ENCODE results near the gene CDYL. TPM values are rescaled to one million over a fixed set of nuclear protein-coding genes. Genes with fewer than 3 reads are reported as not detected.

The CDYL gene
- total RNA-seq, 5 donors from 2014 or later (not counting 1 experiment from before 2014, with no cell fraction given) = 24.7 to 36.8 (median 30.2) TPM

DNA sequence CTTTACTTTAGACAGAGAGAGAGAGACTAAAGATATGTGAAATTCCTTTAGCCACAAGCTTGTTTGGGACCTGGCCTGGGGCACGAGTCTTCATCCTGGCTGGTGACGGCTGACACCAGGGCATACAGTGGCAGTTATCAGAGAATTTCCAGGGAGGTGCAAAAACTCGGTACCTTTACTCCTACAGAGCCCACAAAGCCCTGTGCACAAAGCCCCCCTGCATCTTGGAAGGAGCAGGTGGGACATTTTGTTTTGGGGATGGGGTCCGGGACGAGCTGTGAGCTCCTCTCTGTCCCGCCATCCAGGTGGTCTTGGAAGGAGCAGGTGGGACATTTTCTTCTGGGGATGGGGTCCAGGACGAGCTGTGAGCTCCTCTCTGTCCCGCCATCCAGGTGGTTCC is 198.8 kb downstream of the CDYL start:
- no peaks in the 10 kb centered on the region for H3K4me1 Mint-ChIP-seq
- H3K27me3 ChIP-seq (replicated peaks in 1 of 2; ENCODE audit: control insufficient read depth in 2 of 2, extremely low read depth in 1 of 2, insufficient read depth in 2 of 2, low read length in 1 of 2) = peaks cover 0 to 15% of the 10 kb centered on the region in 2 experiments
- H3K27ac Mint-ChIP-seq = no peak overlapping the region
- H3K27ac ChIP-seq (ENCODE audit: low read length) = no peak overlapping the region
- H3K4me3 ChIP-seq (ENCODE audit: control insufficient read depth in 1 of 2, extremely low read depth in 1 of 2, low read length in 1 of 2) = no peak overlapping the region
- H3K36me3 ChIP-seq (ENCODE audit: control insufficient read depth in 2 of 2, extremely low read depth in 1 of 2, insufficient read depth in 1 of 2, low read length in 1 of 2) = no peaks in the 10 kb centered on the region
- WGBS (ENCODE audit: insufficient coverage) = 40% methylated on average over 3 of the region's 8 CpGs
- ATAC-seq (replicated peaks in 1 of 4) = no peak
- no peak overlapping the region for H3K4me3 Mint-ChIP-seq
- ChIA-PET CTCF (no interaction called here), POLR2A (no interaction called here)
- no peaks in the 10 kb centered on the region for H3K9me3 ChIP-seq
- peaks cover 13 to 19% (median 17%) of the 10 kb centered on the region in 3 donors for H3K9me3 Mint-ChIP-seq
- H3K36me3 Mint-ChIP-seq = no peaks in the 10 kb centered on the region
- H3K4me1 ChIP-seq (ENCODE audit: control insufficient read depth in 1 of 2, extremely low read depth in 1 of 2, insufficient read depth in 2 of 2, low read length in 2 of 2) = no peaks in the 10 kb centered on the region
- peaks cover 9 to 22% of the 10 kb centered on the region in 2 donors for H3K27me3 Mint-ChIP-seq
- DNase-seq = no peak

DNA sequence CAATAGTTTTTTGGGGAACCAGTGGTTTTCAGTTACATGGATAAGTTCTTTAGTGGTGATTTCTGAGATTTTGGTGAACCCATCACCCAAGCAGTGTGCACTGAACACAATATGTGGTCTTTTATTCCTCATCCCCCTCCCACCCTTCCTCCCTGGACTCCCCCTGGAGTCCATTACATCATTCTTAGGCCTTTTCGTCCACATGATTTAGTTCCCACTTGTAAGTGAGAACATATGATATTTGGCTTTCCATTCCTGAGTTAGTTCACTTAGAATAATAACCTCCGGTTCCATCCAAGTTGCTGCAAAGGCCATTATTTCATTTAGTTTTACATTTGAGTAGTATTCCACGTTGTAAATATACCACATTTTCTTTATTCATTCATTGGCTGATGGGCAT is 199.3 kb downstream of the CDYL start:
- Mint-ChIP-seq H3K4me3 (no peak overlapping the region), H3K36me3 (no peaks in the 10 kb centered on the region), H3K9me3 (peaks cover 13 to 21% (median 17%) of the 10 kb centered on the region in 3 donors), H3K27ac (no peak overlapping the region), H3K4me1 (no peaks in the 10 kb centered on the region), H3K27me3 (peaks cover 9 to 22% of the 10 kb centered on the region in 2 donors)
- H3K4me3 ChIP-seq (ENCODE audit: control insufficient read depth in 1 of 2, extremely low read depth in 1 of 2, low read length in 1 of 2) = no peak overlapping the region
- H3K27ac ChIP-seq (ENCODE audit: low read length) = no peak overlapping the region
- no peaks in the 10 kb centered on the region for H3K9me3 ChIP-seq
- ChIA-PET CTCF (no interaction called here), POLR2A (no interaction called here)
- ATAC-seq (replicated peaks in 1 of 4) = no peak
- no peaks in the 10 kb centered on the region for H3K36me3 ChIP-seq (ENCODE audit: control insufficient read depth in 2 of 2, extremely low read depth in 1 of 2, insufficient read depth in 1 of 2, low read length in 1 of 2)
- H3K27me3 ChIP-seq (replicated peaks in 1 of 2; ENCODE audit: control insufficient read depth in 2 of 2, extremely low read depth in 1 of 2, insufficient read depth in 2 of 2, low read length in 1 of 2) = peaks cover 0 to 15% of the 10 kb centered on the region in 2 experiments
- no CpG with 5 or more reads among the region's 3 CpGs for WGBS (ENCODE audit: insufficient coverage)
- H3K4me1 ChIP-seq (ENCODE audit: control insufficient read depth in 1 of 2, extremely low read depth in 1 of 2, insufficient read depth in 2 of 2, low read length in 2 of 2) = no peaks in the 10 kb centered on the region
- DNase-seq = no peak

DNA sequence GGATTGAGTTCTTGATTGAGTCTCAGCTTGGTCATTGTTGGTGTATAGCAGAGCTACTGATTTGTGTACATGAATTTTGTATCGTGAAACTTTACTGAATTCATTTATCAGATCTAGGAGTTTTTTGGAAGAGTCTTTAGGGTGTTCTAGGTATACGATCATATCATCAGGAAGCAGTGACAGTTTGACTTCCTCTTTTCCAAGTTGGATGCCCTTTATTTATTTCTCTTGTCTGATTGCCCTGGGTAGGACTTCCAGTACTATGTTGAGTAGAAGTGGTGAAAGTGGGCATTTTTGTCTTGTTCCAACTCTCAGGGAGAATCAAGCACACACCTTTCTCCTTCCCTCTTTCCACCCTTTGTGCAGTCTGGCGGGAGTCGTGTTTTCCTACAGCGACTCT is 201.3 kb downstream of the CDYL start:
- H3K27me3 ChIP-seq (replicated peaks in 1 of 2; ENCODE audit: control insufficient read depth in 2 of 2, extremely low read depth in 1 of 2, insufficient read depth in 2 of 2, low read length in 1 of 2) = peaks cover 0 to 14% of the 10 kb centered on the region in 2 experiments
- ATAC-seq (replicated peaks in 1 of 4) = no peak
- no peak overlapping the region for H3K27ac ChIP-seq (ENCODE audit: low read length)
- H3K9me3 ChIP-seq = no peaks in the 10 kb centered on the region
- Mint-ChIP-seq H3K4me1 (no peaks in the 10 kb centered on the region), H3K27me3 (peaks cover 5 to 15% of the 10 kb centered on the region in 2 donors), H3K9me3 (peaks cover 13 to 22% (median 20%) of the 10 kb centered on the region in 3 donors), H3K36me3 (no peaks in the 10 kb centered on the region), H3K4me3 (no peak overlapping the region), H3K27ac (no peak overlapping the region)
- ChIA-PET POLR2A (no interaction called here), CTCF (no interaction called here)
- DNase-seq = no peak
- H3K36me3 ChIP-seq (ENCODE audit: control insufficient read depth in 2 of 2, extremely low read depth in 1 of 2, insufficient read depth in 1 of 2, low read length in 1 of 2) = no peaks in the 10 kb centered on the region
- no peak overlapping the region for H3K4me3 ChIP-seq (ENCODE audit: control insufficient read depth in 1 of 2, extremely low read depth in 1 of 2, low read length in 1 of 2)
- H3K4me1 ChIP-seq (ENCODE audit: control insufficient read depth in 1 of 2, extremely low read depth in 1 of 2, insufficient read depth in 2 of 2, low read length in 2 of 2) = no peaks in the 10 kb centered on the region
- 63% methylated on average over 3 of the region's 5 CpGs for WGBS (ENCODE audit: insufficient coverage)

DNA sequence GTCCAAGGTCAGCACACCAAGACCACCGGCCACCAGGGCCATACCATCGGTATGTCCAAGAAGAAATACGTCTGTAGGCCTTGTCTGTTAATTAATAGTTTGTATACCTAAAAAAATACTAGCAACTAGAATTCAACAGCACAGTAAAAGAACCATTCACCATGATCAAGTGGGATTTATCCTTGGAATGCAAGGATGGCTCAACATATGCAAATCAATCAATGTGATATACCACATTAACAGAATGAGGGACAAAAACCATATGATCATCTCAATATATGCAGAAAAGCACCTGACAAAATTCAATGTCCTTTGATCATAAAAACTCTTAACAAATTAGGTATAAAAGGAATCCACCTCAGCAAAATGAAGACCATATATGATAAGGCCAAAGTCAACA is 203.2 kb downstream of the CDYL start:
- no peak overlapping the region for H3K27ac ChIP-seq (ENCODE audit: low read length)
- no peaks in the 10 kb centered on the region for H3K4me1 ChIP-seq (ENCODE audit: control insufficient read depth in 1 of 2, extremely low read depth in 1 of 2, insufficient read depth in 2 of 2, low read length in 2 of 2)
- no peaks in the 10 kb centered on the region for H3K9me3 ChIP-seq
- H3K27ac Mint-ChIP-seq = no peak overlapping the region
- H3K4me1 Mint-ChIP-seq = no peaks in the 10 kb centered on the region
- H3K36me3 ChIP-seq (ENCODE audit: control insufficient read depth in 2 of 2, extremely low read depth in 1 of 2, insufficient read depth in 1 of 2, low read length in 1 of 2) = no peaks in the 10 kb centered on the region
- DNase-seq = no peak
- H3K4me3 Mint-ChIP-seq = no peak overlapping the region
- CTCF ChIA-PET = no interaction called here
- no CpG with 5 or more reads among the region's 3 CpGs for WGBS (ENCODE audit: insufficient coverage)
- no peak for ATAC-seq (replicated peaks in 1 of 4)
- H3K9me3 Mint-ChIP-seq = peaks cover 13 to 22% (median 20%) of the 10 kb centered on the region in 3 donors
- POLR2A ChIA-PET = interaction anchor here in 1 of 2 donors (0.6 kb wide), 1 partner anchor 175 kb away, joined by 3 read pairs; no protein-coding TSS in a partner anchor
- peaks cover 0 to 12% of the 10 kb centered on the region in 2 experiments for H3K27me3 ChIP-seq (replicated peaks in 1 of 2; ENCODE audit: control insufficient read depth in 2 of 2, extremely low read depth in 1 of 2, insufficient read depth in 2 of 2, low read length in 1 of 2)
- H3K27me3 Mint-ChIP-seq = peaks cover 7 to 9% of the 10 kb centered on the region in 2 donors
- no peaks in the 10 kb centered on the region for H3K36me3 Mint-ChIP-seq
- H3K4me3 ChIP-seq (ENCODE audit: control insufficient read depth in 1 of 2, extremely low read depth in 1 of 2, low read length in 1 of 2) = no peak overlapping the region

DNA sequence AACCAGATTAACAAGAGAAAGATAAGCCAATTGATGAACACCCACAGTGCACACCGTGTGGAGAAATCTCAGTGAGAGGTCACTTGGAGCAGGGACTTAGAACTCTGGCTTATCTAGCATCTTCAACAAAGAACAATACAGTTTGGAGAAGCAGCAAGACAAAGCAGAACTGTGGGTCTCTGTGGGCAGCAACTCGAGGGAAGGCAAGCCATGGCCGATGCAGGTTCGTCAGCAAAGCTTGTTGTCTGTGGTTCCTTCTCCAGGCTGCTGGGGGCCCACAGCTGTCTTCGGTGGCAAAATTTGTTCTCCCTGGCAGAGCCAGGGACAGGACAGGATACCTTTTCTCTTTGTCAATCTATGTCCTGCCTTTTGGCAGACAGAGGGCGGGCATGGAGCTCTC is 205.6 kb downstream of the CDYL start:
- ChIA-PET POLR2A (no interaction called here), CTCF (no interaction called here)
- ATAC-seq (replicated peaks in 1 of 4) (no peak), DNase-seq (no peak)
- Histone ChIP-seq H3K27ac (ENCODE audit: low read length) (no peak overlapping the region), H3K9me3 (no peaks in the 10 kb centered on the region), H3K4me3 (ENCODE audit: control insufficient read depth in 1 of 2, extremely low read depth in 1 of 2, low read length in 1 of 2) (no peak overlapping the region), H3K4me1 (ENCODE audit: control insufficient read depth in 1 of 2, extremely low read depth in 1 of 2, insufficient read depth in 2 of 2, low read length in 2 of 2) (no peaks in the 10 kb centered on the region), H3K36me3 (ENCODE audit: control insufficient read depth in 2 of 2, extremely low read depth in 1 of 2, insufficient read depth in 1 of 2, low read length in 1 of 2) (no peaks in the 10 kb centered on the region), H3K27me3 (replicated peaks in 1 of 2; ENCODE audit: control insufficient read depth in 2 of 2, extremely low read depth in 1 of 2, insufficient read depth in 2 of 2, low read length in 1 of 2) (peaks cover 0 to 11% of the 10 kb centered on the region in 2 experiments)
- Mint-ChIP-seq H3K4me1 (no peaks in the 10 kb centered on the region), H3K9me3 (peaks cover 8 to 17% (median 15%) of the 10 kb centered on the region in 3 donors), H3K27me3 (peaks cover 4 to 8% of the 10 kb centered on the region in 2 donors), H3K27ac (no peak overlapping the region), H3K4me3 (no peak overlapping the region), H3K36me3 (peaks cover 7% of the 10 kb centered on the region)
- 68% methylated on average over 6 of the region's 6 CpGs for WGBS (ENCODE audit: insufficient coverage)

DNA sequence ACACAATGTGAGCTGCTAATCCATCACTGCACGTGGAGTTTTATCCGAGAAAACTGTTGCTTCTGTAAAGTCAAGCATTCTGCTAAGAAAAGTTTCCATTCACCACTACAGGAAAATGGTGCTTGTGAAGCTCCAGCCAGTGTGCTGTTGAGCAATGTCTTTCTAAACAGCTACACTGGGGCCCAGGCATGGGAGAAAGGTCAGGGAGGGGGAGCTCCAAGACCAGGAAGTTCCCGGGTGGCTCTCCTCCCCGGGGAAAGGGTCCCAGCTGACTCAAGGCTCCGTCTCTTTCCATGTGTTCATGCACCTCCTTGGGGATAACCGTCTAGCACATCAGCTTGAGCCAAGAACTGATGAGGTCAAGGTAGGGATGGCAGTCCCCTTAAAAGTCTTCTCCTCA is 207.1 kb downstream of the CDYL start:
- DNase-seq (no peak), ATAC-seq (replicated peaks in 1 of 4) (no peak)
- H3K9me3 Mint-ChIP-seq = peaks cover 4 to 13% (median 6%) of the 10 kb centered on the region in 3 donors
- no peak overlapping the region for H3K27ac Mint-ChIP-seq
- Histone ChIP-seq H3K27me3 (replicated peaks in 1 of 2; ENCODE audit: control insufficient read depth in 2 of 2, extremely low read depth in 1 of 2, insufficient read depth in 2 of 2, low read length in 1 of 2) (peaks cover 0 to 10% of the 10 kb centered on the region in 2 experiments), H3K36me3 (ENCODE audit: control insufficient read depth in 2 of 2, extremely low read depth in 1 of 2, insufficient read depth in 1 of 2, low read length in 1 of 2) (no peaks in the 10 kb centered on the region), H3K27ac (ENCODE audit: low read length) (no peak overlapping the region), H3K4me1 (ENCODE audit: control insufficient read depth in 1 of 2, extremely low read depth in 1 of 2, insufficient read depth in 2 of 2, low read length in 2 of 2) (no peaks in the 10 kb centered on the region), H3K4me3 (ENCODE audit: control insufficient read depth in 1 of 2, extremely low read depth in 1 of 2, low read length in 1 of 2) (no peak overlapping the region), H3K9me3 (no peaks in the 10 kb centered on the region)
- CTCF ChIA-PET = no interaction called here
- POLR2A ChIA-PET = interaction anchor here (0.5 to 0.9 kb wide), 2 partner anchors 24 to 810 kb away, joined by 3 to 5 read pairs; no protein-coding TSS in a partner anchor
- 86% methylated on average over 3 of the region's 6 CpGs for WGBS (ENCODE audit: insufficient coverage)
- H3K27me3 Mint-ChIP-seq = peaks cover 0 to 5% of the 10 kb centered on the region in 2 donors
- H3K4me1 Mint-ChIP-seq = no peaks in the 10 kb centered on the region
- no peak overlapping the region for H3K4me3 Mint-ChIP-seq
- peaks cover 7% of the 10 kb centered on the region for H3K36me3 Mint-ChIP-seq

DNA sequence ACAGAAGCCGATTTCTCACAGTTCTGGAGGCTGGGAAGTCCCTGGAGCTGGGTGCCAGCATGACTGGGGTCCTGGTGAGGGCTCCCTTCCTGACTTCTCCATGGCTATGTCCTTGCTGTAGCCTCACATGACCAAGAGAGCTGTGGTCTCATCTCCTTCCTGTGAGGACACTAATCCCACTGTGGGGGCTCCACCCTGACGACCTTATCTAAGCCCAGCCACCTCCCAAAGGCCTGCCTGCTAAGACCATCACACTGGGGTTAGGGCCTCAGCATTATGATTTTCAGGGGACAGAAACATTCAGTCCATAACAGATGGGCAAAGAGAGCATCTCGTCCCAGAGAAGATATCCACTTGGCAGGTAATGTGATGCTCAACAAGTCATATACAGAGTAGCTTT is 210.8 kb downstream of the CDYL start:
- H3K4me3 Mint-ChIP-seq = no peak overlapping the region
- H3K9me3 ChIP-seq = no peaks in the 10 kb centered on the region
- POLR2A ChIA-PET = no interaction called here

More for the DNA sequence above, 210.8 kb downstream of the CDYL start:
- Mint-ChIP-seq H3K9me3 (no peaks in the 10 kb centered on the region), H3K27me3 (peaks cover 0 to 5% of the 10 kb centered on the region in 2 donors), H3K27ac (no peak overlapping the region), H3K4me1 (no peaks in the 10 kb centered on the region), H3K36me3 (peaks cover 34% of the 10 kb centered on the region)
- no peak overlapping the region for H3K27ac ChIP-seq (ENCODE audit: low read length)
- H3K27me3 ChIP-seq (replicated peaks in 1 of 2; ENCODE audit: control insufficient read depth in 2 of 2, extremely low read depth in 1 of 2, insufficient read depth in 2 of 2, low read length in 1 of 2) = peaks cover 0 to 7% of the 10 kb centered on the region in 2 experiments
- no peaks in the 10 kb centered on the region for H3K4me1 ChIP-seq (ENCODE audit: control insufficient read depth in 1 of 2, extremely low read depth in 1 of 2, insufficient read depth in 2 of 2, low read length in 2 of 2)
- 92% methylated on average over 2 of the region's 3 CpGs for WGBS (ENCODE audit: insufficient coverage)
- no peak overlapping the region for H3K4me3 ChIP-seq (ENCODE audit: control insufficient read depth in 1 of 2, extremely low read depth in 1 of 2, low read length in 1 of 2)
- CTCF ChIA-PET = interaction anchor here in 1 of 2 donors (0.6 kb wide), 1 partner anchor 12 kb away, joined by 8 read pairs; no protein-coding TSS in a partner anchor
- DNase-seq (no peak), ATAC-seq (replicated peaks in 1 of 4) (no peak)
- H3K36me3 ChIP-seq (ENCODE audit: control insufficient read depth in 2 of 2, extremely low read depth in 1 of 2, insufficient read depth in 1 of 2, low read length in 1 of 2) = no peaks in the 10 kb centered on the region
